Measurements from ENCODE around the gene OARD1.
"Not testable (repeated sequence)": the region's sequence is repeated elsewhere in the genome, so short reads cannot be mapped to it uniquely, and the experiment has no call there.

Gene OARD1

DNA sequence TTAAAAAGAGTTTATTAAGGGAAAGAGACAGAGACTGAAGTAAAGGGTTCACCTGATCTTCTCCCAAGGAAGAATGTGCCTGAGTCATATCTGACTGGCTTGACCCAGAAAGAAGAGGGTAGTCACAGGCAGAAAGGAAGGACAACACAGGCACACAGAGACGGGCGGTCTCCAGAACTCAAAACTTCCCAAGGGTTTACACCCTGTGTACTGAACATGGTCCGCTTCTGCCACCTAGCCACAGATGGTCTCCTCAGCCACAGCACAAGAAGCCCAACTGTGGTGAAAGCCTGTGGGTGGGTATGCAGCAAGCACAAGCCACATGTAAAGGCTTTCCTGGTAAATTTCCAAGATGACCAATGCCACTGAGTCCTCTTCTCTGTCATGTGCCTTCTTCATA is 50.3 kb downstream of the OARD1 start:
- no peak for DNase-seq

DNA sequence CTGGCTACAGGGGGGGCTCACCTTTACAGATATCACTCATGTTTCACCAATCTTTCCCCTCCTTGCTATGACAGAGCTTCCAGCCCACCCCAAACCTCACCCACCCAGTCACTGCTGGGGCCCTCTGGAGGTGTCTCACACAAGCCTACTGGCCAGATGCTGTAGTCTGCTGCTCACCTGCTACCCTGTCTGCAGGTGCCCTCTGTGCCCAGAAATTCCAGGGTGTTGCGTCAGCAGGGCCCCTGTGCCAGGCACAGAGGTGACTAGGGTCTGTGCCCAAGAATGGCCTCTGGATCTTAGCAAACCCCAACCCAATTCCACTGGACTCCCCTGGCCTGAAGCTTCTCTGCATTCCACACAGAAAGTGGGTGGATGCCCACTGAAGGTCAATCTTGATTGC is 54.5 kb downstream of the OARD1 start:
- no peak for DNase-seq

DNA sequence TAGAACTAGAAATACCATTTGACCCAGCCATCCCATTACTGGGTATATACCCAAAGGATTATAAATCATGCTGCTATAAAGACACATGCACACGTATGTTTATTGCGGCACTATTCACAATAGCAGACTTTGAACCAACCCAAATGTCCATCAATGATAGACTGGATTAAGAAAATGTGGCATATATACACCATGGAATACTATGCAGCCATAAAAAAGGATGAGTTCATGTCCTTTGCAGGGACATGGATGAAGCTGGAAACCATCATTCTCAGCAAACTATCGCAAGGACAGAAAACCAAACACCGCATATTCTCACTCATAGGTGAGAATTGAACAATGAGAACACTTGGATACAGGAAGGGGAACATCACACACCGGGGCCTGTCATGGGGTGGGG is 56.3 kb downstream of the OARD1 start:
- DNase-seq = not testable (repeated sequence)

DNA sequence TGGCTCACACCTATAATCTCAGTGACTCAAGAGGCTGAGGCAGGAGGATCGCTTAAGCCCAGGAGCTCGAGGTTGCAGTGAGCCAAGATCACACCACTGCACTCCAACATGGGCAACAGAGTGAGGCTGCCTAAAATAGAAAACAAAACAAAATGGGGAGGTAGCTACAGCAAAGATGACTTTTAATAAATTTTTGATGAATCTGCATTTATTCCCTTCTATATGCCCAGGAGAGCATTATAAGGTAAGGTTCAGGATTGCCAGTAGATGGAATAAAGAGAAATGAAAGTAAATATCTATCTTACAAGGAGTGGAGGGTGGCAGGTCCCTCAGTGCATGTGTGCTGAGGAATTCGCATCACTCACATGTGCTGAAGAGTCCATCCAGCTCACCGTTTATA is 57.4 kb downstream of the OARD1 start:
- no peak for DNase-seq
